AG09309 (cell line): ENCODE measurements around the gene ACTR3.

Experiments used
- DNase-seq: peaks from one replicate; pipeline ENCODE4 v3.0.0-alpha.2; 2010; ENCODE audit warnings: low read depth
- H3K4me3 ChIP-seq: 2 replicates; pipeline ENCODE4 v1.5.1; 2011; ENCODE audit warnings: mild to moderate bottlenecking, low read depth, low read length, moderate library complexity; ENCODE audit not compliant: control insufficient read depth
- CTCF ChIP-seq: IDR thresholded peaks from 2 replicates; pipeline ENCODE4 v1.5.1; 2011; ENCODE audit warnings: mild to moderate bottlenecking, low read depth, low read length, inconsistent platforms; ENCODE audit not compliant: insufficient read depth, control insufficient read depth; ENCODE audit errors: missing control alignments

Gene ACTR3

GRCh38 chr2:113910967-113911678 lies 21.2 kb downstream of the ACTR3 start:
- DNase-seq: no peak
- no peak for TF ChIP-seq CTCF
- no peak overlapping the region for H3K4me3 ChIP-seq

- TF ChIP-seq CTCF: no peak
- H3K4me3 ChIP-seq: no peak overlapping the region
- DNase-seq: no peak
Measured at GRCh38 chr2:113915082-113915819, 25.4 kb downstream of the ACTR3 start.

- no peak for DNase-seq
- TF ChIP-seq CTCF: no peak
Measured at GRCh38 chr2:113918229-113918628, 28.3 kb downstream of the ACTR3 start.

GRCh38 chr2:113920996-113921395 lies 31.1 kb downstream of the ACTR3 start:
- no peak for DNase-seq
- no peak for TF ChIP-seq CTCF
- H3K4me3 ChIP-seq: no peak overlapping the region

More at GRCh38 chr2:113918229-113918628, 28.3 kb downstream of the ACTR3 start:
- H3K4me3 ChIP-seq: no peak overlapping the region

DNA sequence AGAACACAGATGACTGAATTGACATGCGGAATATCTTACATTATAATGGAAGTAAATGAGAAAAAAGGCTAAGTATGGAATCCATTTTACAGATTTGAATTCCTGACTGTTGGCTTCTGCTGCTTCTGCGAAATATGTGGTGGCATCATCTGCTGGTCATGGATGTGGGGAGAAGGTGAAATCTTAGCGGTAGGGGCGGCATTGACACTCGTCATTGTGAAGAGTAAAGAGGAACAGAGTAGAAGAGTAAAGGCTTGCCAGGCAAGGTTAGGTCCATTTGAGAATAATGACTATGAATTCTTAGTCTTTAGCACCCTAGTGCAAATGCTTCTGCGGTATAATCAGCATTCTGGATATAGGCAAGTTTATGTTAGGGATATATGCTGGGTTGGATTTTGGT lies 32.4 kb downstream of the ACTR3 start:
- H3K4me3 ChIP-seq: no peak overlapping the region
- no peak for DNase-seq
- TF ChIP-seq CTCF: no peak

GRCh38 chr2:113922784-113923183 lies 32.9 kb downstream of the ACTR3 start:
- TF ChIP-seq CTCF: no peak
- no peak overlapping the region for H3K4me3 ChIP-seq
- DNase-seq: no peak
